SU-DHL-6 (cell line): ENCODE results near the gene SLC41A3.

Experiments
- H2AFZ ChIP-seq: fragments of 200-600 bp; sonication (generic); 2 replicates; pipeline ENCODE4 v1.6.1; 2014; ENCODE audit warnings: low read depth, mild to moderate bottlenecking, moderate library complexity, mixed read lengths, antibody characterized with exemption, low read length; ENCODE audit not compliant: severe bottlenecking
- H3F3A ChIP-seq: fragments of 200-600 bp; shearing (Covaris generic); 2 replicates; pipeline ENCODE4 v1.6.0; 2016; ENCODE audit warnings: antibody characterized with exemption, mild to moderate bottlenecking; ENCODE audit not compliant: insufficient read depth
- H3K27ac ChIP-seq: fragments of 200-600 bp; sonication (generic); 2 replicates; pipeline ENCODE4 v1.5.1; 2016; ENCODE audit warnings: low read depth, mild to moderate bottlenecking, low read length, moderate library complexity, mixed read lengths
- H3K27me3 ChIP-seq: fragments of 200-600 bp; sonication (generic), shearing (Covaris generic); 2 replicates; pipeline ENCODE4 v1.6.0; 2014; ENCODE audit warnings: mild to moderate bottlenecking, low read length
- H3K36me3 ChIP-seq: fragments of 200-600 bp; sonication (generic); 2 replicates; pipeline ENCODE4 v1.6.1; 2014; ENCODE audit warnings: mild to moderate bottlenecking, low read length, mixed read lengths
- H3K4me2 ChIP-seq: fragments of 300-600, 200-600 bp; shearing (Covaris generic), sonication (generic); 2 replicates; pipeline ENCODE4 v1.6.0; 2014; ENCODE audit warnings: low read length, low read depth, mild to moderate bottlenecking; ENCODE audit not compliant: poor library complexity, severe bottlenecking
- H3K4me3 ChIP-seq: fragments of 200-600 bp; sonication (generic); 2 replicates; pipeline ENCODE4 v1.5.1; 2014; ENCODE audit warnings: antibody characterized with exemption, low read length, mild to moderate bottlenecking, mixed read lengths; ENCODE audit not compliant: insufficient read depth, poor library complexity, severe bottlenecking
- H3K79me2 ChIP-seq: fragments of 200-600 bp; sonication (generic); 2 replicates; pipeline ENCODE4 v1.6.1; 2014; ENCODE audit warnings: mild to moderate bottlenecking, low read length, moderate library complexity; ENCODE audit not compliant: insufficient read depth
- H3K9ac ChIP-seq: fragments of 200-600 bp; sonication (generic); 2 replicates; pipeline ENCODE4 v1.7.0; 2014; ENCODE audit warnings: mild to moderate bottlenecking, low read length
- H3K9me2 ChIP-seq: fragments of 200-600 bp; sonication (generic); replicated peaks from 2 replicates; pipeline ENCODE4 v1.6.1; 2014; ENCODE audit warnings: low read length; ENCODE audit not compliant: insufficient read depth
- H3K9me3 ChIP-seq: fragments of 200-600 bp; sonication (generic); 2 replicates; pipeline ENCODE4 v1.6.1; 2014; ENCODE audit warnings: low read length, mixed read lengths; ENCODE audit not compliant: insufficient read depth
- H4K20me1 ChIP-seq: fragments of 200-600 bp; sonication (generic); 2 replicates; pipeline ENCODE4 v1.6.1; 2014; ENCODE audit warnings: low read depth, mild to moderate bottlenecking, antibody characterized with exemption, low read length, moderate library complexity, mixed read lengths
- CTCF ChIP-seq: fragments of 200-600 bp; sonication (generic); IDR thresholded peaks from one replicate; pipeline ENCODE4 v1.5.1; 2017; ENCODE audit warnings: antibody characterized with exemption, mild to moderate bottlenecking, low read length, moderate library complexity; ENCODE audit not compliant: insufficient read depth, poor library complexity, severe bottlenecking
- EZH2phosphoT487 ChIP-seq: fragments of 200-600 bp; sonication (generic), shearing (Covaris generic); conservative IDR thresholded peaks from 2 replicates; pipeline ENCODE4 v1.6.1; 2018; ENCODE audit warnings: mild to moderate bottlenecking, antibody characterized with exemption, low read length, moderate library complexity, mixed read lengths

SLC41A3 gene

GRCh38 chr3:126087552-126088175, 3.7 kb upstream of the SLC41A3 start:
- H3K9me2 ChIP-seq, result no peaks in the 10 kb centered on the region
- no peak overlapping the region for H3K9ac ChIP-seq
- TF ChIP-seq CTCF, result no peak
- no peak for TF ChIP-seq EZH2phosphoT487
- H3K4me3 ChIP-seq, result no peak overlapping the region
- H3K79me2 ChIP-seq, result no peaks in the 10 kb centered on the region
- no peak overlapping the region for H3K4me2 ChIP-seq
- no peaks in the 10 kb centered on the region for H4K20me1 ChIP-seq
- no peak overlapping the region for H3K27ac ChIP-seq
- peaks cover 14% of the 10 kb centered on the region; the same call in 1 of the 2 replicates for H3K36me3 ChIP-seq
- peaks cover 5% of the 10 kb centered on the region; the same call in 1 of the 2 replicates for H3K9me3 ChIP-seq
- no peak overlapping the region for H2AFZ ChIP-seq
- no peaks in the 10 kb centered on the region for H3K27me3 ChIP-seq
- peaks cover 5% of the 10 kb centered on the region; the same call in 1 of the 2 replicates for H3F3A ChIP-seq

GRCh38 chr3:126085841-126086240, 1.9 kb upstream of the SLC41A3 start:
- TF ChIP-seq CTCF (no peak), EZH2phosphoT487 (no peak)
- no peak overlapping the region for H3K9ac ChIP-seq
- H3F3A ChIP-seq, result peaks cover 5% of the 10 kb centered on the region; the same call in 1 of the 2 replicates
- no peaks in the 10 kb centered on the region for H4K20me1 ChIP-seq
- H3K9me3 ChIP-seq, result peaks cover 5% of the 10 kb centered on the region; the same call in 1 of the 2 replicates
- no peak overlapping the region for H3K4me2 ChIP-seq
- H3K36me3 ChIP-seq, result peaks cover 14% of the 10 kb centered on the region; the same call in 1 of the 2 replicates
- H3K27me3 ChIP-seq, result no peaks in the 10 kb centered on the region
- H3K4me3 ChIP-seq, result no peak overlapping the region
- H2AFZ ChIP-seq, result no peak overlapping the region
- H3K79me2 ChIP-seq, result no peaks in the 10 kb centered on the region
- no peak overlapping the region for H3K27ac ChIP-seq
- H3K9me2 ChIP-seq, result no peaks in the 10 kb centered on the region

GRCh38 chr3:126085276-126085675, 1.4 kb upstream of the SLC41A3 start:
- Histone ChIP-seq H3K9me2 (no peaks in the 10 kb centered on the region), H3K4me3 (no peak overlapping the region), H4K20me1 (no peaks in the 10 kb centered on the region), H3K27me3 (no peaks in the 10 kb centered on the region), H3F3A (peaks cover 5% of the 10 kb centered on the region; the same call in 1 of the 2 replicates), H3K4me2 (no peak overlapping the region), H3K27ac (no peak overlapping the region), H3K9me3 (peaks cover 5% of the 10 kb centered on the region; the same call in 1 of the 2 replicates), H3K79me2 (no peaks in the 10 kb centered on the region), H2AFZ (no peak overlapping the region), H3K9ac (no peak overlapping the region), H3K36me3 (peaks cover 14% of the 10 kb centered on the region; the same call in 1 of the 2 replicates)
- TF ChIP-seq EZH2phosphoT487 (no peak), CTCF (no peak)
